OCI-LY7 (cell line): ENCODE data around the gene BRCA2. TPM values are rescaled to one million over a fixed set of nuclear protein-coding genes. Genes with fewer than 3 reads are reported as not detected.

Experiments
- BruUV-seq: library from RNA; stranded (reverse); fragments of 400-500 nt; replicated peaks from 2 replicates; lab custom pipeline; 2021; lab: Mats Ljungman, UMichigan
- CTCF ChIA-PET: fragments of 300-600 bp; sonication (Branson Sonifier 250); formaldehyde crosslinking; loops from one replicate; lab custom pipeline; 2022; ENCODE audit warnings: antibody characterized with exemption; ENCODE audit not compliant: unreplicated experiment; lab: Charles Lee
- POLR2A ChIA-PET: fragments of 300-600 bp; sonication (Branson Sonifier 250); formaldehyde crosslinking; loops from one replicate; lab custom pipeline; 2022; ENCODE audit warnings: antibody characterized with exemption; lab: Charles Lee
- DNase-seq: peaks from one replicate; pipeline ENCODE4 v3.0.0-alpha.2; 2015; ENCODE audit warnings: low spot score
- H2AFZ ChIP-seq: fragments of 200-600 bp; sonication (generic), shearing (Covaris generic); 2 replicates; pipeline ENCODE4 v1.6.1; 2014; ENCODE audit warnings: mild to moderate bottlenecking, antibody characterized with exemption, low read length, moderate library complexity
- H3K27ac ChIP-seq: fragments of 200-600 bp; sonication (generic); 2 replicates; pipeline ENCODE4 v1.5.1; 2014; ENCODE audit warnings: mixed run types, low read depth, mild to moderate bottlenecking, moderate library complexity, low read length, inconsistent platforms; ENCODE audit not compliant: poor library complexity, severe bottlenecking
- H3K36me3 ChIP-seq: fragments of 200-600 bp; sonication (generic); 2 replicates; pipeline ENCODE4 v1.6.1; 2014; ENCODE audit warnings: mild to moderate bottlenecking, antibody characterized with exemption, low read length, moderate library complexity, mixed read lengths; ENCODE audit not compliant: insufficient read depth
- H3K4me1 ChIP-seq: fragments of 200-600 bp; sonication (generic); 2 replicates; pipeline ENCODE4 v1.5.1; 2014; ENCODE audit warnings: mild to moderate bottlenecking, low read length; ENCODE audit not compliant: insufficient read depth, poor library complexity, severe bottlenecking
- H3K4me2 ChIP-seq: fragments of 200-600 bp; sonication (generic); 2 replicates; pipeline ENCODE4 v1.6.1; 2014; ENCODE audit warnings: mild to moderate bottlenecking, low read length
- H3K4me3 ChIP-seq: fragments of 200-600 bp; sonication (generic); 2 replicates; pipeline ENCODE4 v1.5.1; 2014; ENCODE audit warnings: mild to moderate bottlenecking, low read depth, low read length; ENCODE audit not compliant: poor library complexity, severe bottlenecking
- H3K79me2 ChIP-seq: fragments of 200-600 bp; sonication (generic); 2 replicates; pipeline ENCODE4 v1.6.1; 2016; ENCODE audit warnings: low read depth, mild to moderate bottlenecking, low read length, moderate library complexity, mixed read lengths; ENCODE audit not compliant: insufficient read depth
- H3K9me2 ChIP-seq: fragments of 200-600 bp; sonication (generic); 2 replicates; pipeline ENCODE4 v1.6.1; 2016; ENCODE audit warnings: mild to moderate bottlenecking, low read length, mixed read lengths; ENCODE audit not compliant: insufficient read depth
- H3K9me3 ChIP-seq: fragments of 200-600 bp; sonication (generic); 2 replicates; pipeline ENCODE4 v1.6.1; 2014; ENCODE audit warnings: mild to moderate bottlenecking, mixed run types, low read length, mixed read lengths
- H4K20me1 ChIP-seq: fragments of 200-600 bp; sonication (generic); 2 replicates; pipeline ENCODE4 v1.6.1; 2014; ENCODE audit warnings: mild to moderate bottlenecking, antibody characterized with exemption, low read length, moderate library complexity, mixed read lengths; ENCODE audit not compliant: insufficient read depth
- CTCF ChIP-seq: fragments of 200-600 bp; sonication (generic); conservative IDR thresholded peaks from 2 replicates; pipeline ENCODE4 v1.5.1; 2014; ENCODE audit warnings: mild to moderate bottlenecking, antibody characterized with exemption, low read length, moderate library complexity, mixed read lengths
- EZH2phosphoT487 ChIP-seq: fragments of 200-600 bp; sonication (generic); IDR thresholded peaks from 2 replicates; pipeline ENCODE4 v1.6.1; 2018; ENCODE audit warnings: low read depth, borderline replicate concordance, mild to moderate bottlenecking, mixed run types, antibody characterized with exemption, low read length, moderate library complexity, mixed read lengths
- intact Hi-C: fragments of 100-400 bp; cut with micrococcal nuclease; formaldehyde crosslinking; loops from one replicate; pipeline ENCODE4 v1.10.0; 2022; ENCODE audit not compliant: unreplicated experiment
- total RNA-seq, 2 experiments: library from RNA; depleted of rRNA in 1 of 2; stranded (reverse); fragments of >200 nt in 1 of 2; shearing (Covaris generic) in 1 of 2; gene quantifications; 2 replicates each; pipeline ENCODE4 v1.2.3, GENCODE V29; 2014 to 2022

BRCA2 gene
- total RNA-seq, 2 experiments from 2014 or later: 25.8 to 34.3 TPM

GRCh38 chr13:32428581-32429432, 113.5 kb downstream of the BRCA2 start:
- peak overlapping the region; percentile 89 for H3K4me2 ChIP-seq
- DNase-seq: peak; percentile 19
- H3K79me2 ChIP-seq: peaks cover 13% of the 10 kb centered on the region; the same call in 1 of the 2 replicates
- H2AFZ ChIP-seq: peak overlapping the region; percentile 95
- no peaks in the 10 kb centered on the region for H4K20me1 ChIP-seq
- no peaks in the 10 kb centered on the region for H3K9me2 ChIP-seq
- peaks cover 25% of the 10 kb centered on the region for H3K4me1 ChIP-seq
- TF ChIP-seq CTCF (no peak), EZH2phosphoT487 (no peak)
- intact Hi-C loops: loop anchor here (2.0 to 10.0 kb wide), 3 partner anchors 384 to 1114 kb away; no protein-coding TSS in a partner anchor
- no peaks in the 10 kb centered on the region for H3K9me3 ChIP-seq
- BruUV-seq: no TSS peak
- H3K36me3 ChIP-seq: no peaks in the 10 kb centered on the region
- POLR2A ChIA-PET: interaction anchor here (0.5 to 1.4 kb wide), 8 partner anchors 9 to 392 kb away, joined by 3 to 9 read pairs (median 4); partner anchors contain the start of genes BRCA2 and ZAR1L
- peak overlapping the region; percentile 96 for H3K4me3 ChIP-seq
- H3K27ac ChIP-seq: peak overlapping the region; percentile 60
- CTCF ChIA-PET: interaction anchor here (0.6 kb wide), 2 partner anchors 24 to 1335 kb away, joined by 3 to 5 read pairs; no protein-coding TSS in a partner anchor

- DNase-seq: no peak
- Histone ChIP-seq H4K20me1 (no peaks in the 10 kb centered on the region), H3K4me1 (peaks cover 25% of the 10 kb centered on the region), H3K79me2 (peaks cover 13% of the 10 kb centered on the region; the same call in 1 of the 2 replicates), H3K27ac (no peak overlapping the region), H3K4me3 (no peak overlapping the region), H3K4me2 (no peak overlapping the region), H3K9me2 (no peaks in the 10 kb centered on the region), H3K9me3 (no peaks in the 10 kb centered on the region), H2AFZ (no peak overlapping the region), H3K36me3 (no peaks in the 10 kb centered on the region)
- intact Hi-C loops: loop anchor here (2.0 to 10.0 kb wide), 3 partner anchors 385 to 1113 kb away; no protein-coding TSS in a partner anchor
- TF ChIP-seq EZH2phosphoT487 (no peak), CTCF (no peak)
- ChIA-PET CTCF (no interaction called here), POLR2A (interaction anchor here (0.5 to 1.3 kb wide), 3 partner anchors 9 to 1732 kb away, joined by 3 to 4 read pairs (median 3); no protein-coding TSS in a partner anchor)
- BruUV-seq: no TSS peak
Observed at GRCh38 chr13:32429433-32429909, 114.2 kb downstream of the BRCA2 start.
